T-cell (primary cell): ENCODE results near the gene TUFT1. TPM values are rescaled to one million over a fixed set of nuclear protein-coding genes. Genes with fewer than 3 reads are reported as not detected.

ENCODE experiments used
- ATAC-seq, 4 experiments: fragments of 200-7000 bp in 3 of 4; fragments of 150-1000 bp in 1 of 4; cut with Tn5 transposase; replicated peaks in 1 of 4; 1 replicate in 3 of 4; 2 replicates in 1 of 4; pipeline ENCODE4 v1.10.0; 2021; ENCODE audit warnings: moderate library complexity in 3 of 4, mild to moderate bottlenecking in 2 of 4, moderate number of reproducible peaks in 1 of 4
- CTCF ChIA-PET, 2 donors: fragments of 300-600 bp; sonication (Branson Sonifier 250); formaldehyde crosslinking; loops; one replicate each; lab custom pipeline; 2022; ENCODE audit warnings: antibody characterized with exemption in 2 of 2; lab: Charles Lee
- POLR2A ChIA-PET, 2 donors: fragments of 300-600 bp; sonication (Branson Sonifier 250); formaldehyde crosslinking; loops; one replicate each; lab custom pipeline; 2022; ENCODE audit warnings: antibody characterized with exemption in 2 of 2; lab: Charles Lee
- DNase-seq, 35 experiments: peaks; one replicate each; pipeline versions ENCODE4 v3.0.0 to v3.0.0-alpha.2; 2013 to 2023
- H3K27ac ChIP-seq: one replicate; pipeline ENCODE4 v1.5.1; 2013; ENCODE audit warnings: low read length
- H3K27me3 ChIP-seq, 2 experiments: replicated peaks in 1 of 2; 1 replicate in 1 of 2; 2 replicates in 1 of 2; pipeline versions ENCODE4 v1.6.1 to v1.7.0; 2013; ENCODE audit warnings: low read length in 1 of 2, mixed read lengths in 1 of 2; ENCODE audit not compliant: control insufficient read depth in 2 of 2, insufficient read depth in 2 of 2; ENCODE audit errors: extremely low read depth in 1 of 2
- H3K36me3 ChIP-seq, 2 donors: 1 replicate in 1 of 2; 2 replicates in 1 of 2; pipeline versions ENCODE4 v1.6.1 to v1.7.0; 2013; ENCODE audit warnings: low read length in 1 of 2; ENCODE audit not compliant: control insufficient read depth in 2 of 2, insufficient read depth in 1 of 2; ENCODE audit errors: extremely low read depth in 1 of 2
- H3K4me1 ChIP-seq, 2 experiments: 1 replicate in 1 of 2; 2 replicates in 1 of 2; pipeline versions ENCODE4 v1.6.1 to v1.7.0; 2013; ENCODE audit warnings: low read length in 2 of 2, mixed read lengths in 1 of 2; ENCODE audit not compliant: insufficient read depth in 2 of 2, control insufficient read depth in 1 of 2; ENCODE audit errors: extremely low read depth in 1 of 2
- H3K4me3 ChIP-seq, 2 donors: 1 replicate in 1 of 2; 2 replicates in 1 of 2; pipeline versions ENCODE4 v1.5.1 to v1.7.0; 2013; ENCODE audit warnings: mild to moderate bottlenecking in 2 of 2, low read length in 1 of 2, moderate library complexity in 1 of 2; ENCODE audit not compliant: control insufficient read depth in 1 of 2; ENCODE audit errors: extremely low read depth in 1 of 2
- H3K9me3 ChIP-seq: 2 replicates; pipeline ENCODE4 v1.7.0; 2013
- H3K27ac Mint-ChIP-seq, 2 donors: one replicate each; pipeline ENCODE4 v1.8.0; 2020 to 2021; ENCODE audit warnings: mild to moderate bottlenecking in 2 of 2, mixed read lengths in 2 of 2
- H3K27me3 Mint-ChIP-seq, 2 donors: one replicate each; pipeline ENCODE4 v1.8.0; 2021 to 2022; ENCODE audit warnings: mixed read lengths in 2 of 2
- H3K36me3 Mint-ChIP-seq: one replicate; pipeline ENCODE4 v1.8.0; 2021; ENCODE audit warnings: mixed read lengths
- H3K4me1 Mint-ChIP-seq, 3 donors: one replicate each; pipeline ENCODE4 v1.8.0; 2020 to 2022; ENCODE audit warnings: mixed read lengths in 3 of 3, mild to moderate bottlenecking in 1 of 3
- H3K4me3 Mint-ChIP-seq, 3 donors: one replicate each; pipeline ENCODE4 v1.8.0; 2020 to 2022; ENCODE audit warnings: mild to moderate bottlenecking in 3 of 3, mixed read lengths in 3 of 3, moderate library complexity in 3 of 3
- H3K9me3 Mint-ChIP-seq, 3 donors: one replicate each; pipeline ENCODE4 v1.8.0; 2020 to 2022; ENCODE audit warnings: mixed read lengths in 3 of 3
- WGBS: methylation state at CpG from one replicate; pipeline ENCODE4 v1.1.5; 2013; ENCODE audit warnings: missing lambda C conversion rate; ENCODE audit not compliant: insufficient coverage; 5-methylcytosine and 5-hydroxymethylcytosine counted together
- total RNA-seq, 35 experiments: library from RNA in 6 of 35; stranded (reverse) in 6 of 35; fragments of 120-200 nt in 1 of 35; gene quantifications; one replicate each; pipeline versions ENCODE4 v1.2.1 to v1.2.4 and lab custom pipeline; 2013 to 2026

TUFT1 gene
- total RNA-seq, 5 donors from 2014 or later (not counting 1 experiment from before 2014, with no cell fraction given): 2.8 to 5.5 (median 4.3) TPM

- Histone ChIP-seq H3K27ac (no peak overlapping the region), H3K4me3 (no peak overlapping the region), H3K4me1 (no peaks in the 10 kb centered on the region), H3K9me3 (no peaks in the 10 kb centered on the region), H3K27me3 (peaks cover 0 to 2% of the 10 kb centered on the region in 2 experiments), H3K36me3 (no peaks in the 10 kb centered on the region)
- Mint-ChIP-seq H3K4me3 (no peak overlapping the region), H3K27me3 (peaks cover 0 to 3% of the 10 kb centered on the region in 2 donors), H3K27ac (no peak overlapping the region), H3K36me3 (no peaks in the 10 kb centered on the region), H3K4me1 (peaks cover 0 to 2% (median 2%) of the 10 kb centered on the region in 3 donors), H3K9me3 (no peaks in the 10 kb centered on the region)
- ChIA-PET POLR2A (interaction anchor here in 1 of 2 donors (0.7 kb wide), 1 partner anchor 21 kb away, joined by 7 read pairs; no protein-coding TSS in a partner anchor), CTCF (interaction anchor here in 1 of 2 donors (0.7 kb wide), 1 partner anchor 382 kb away, joined by 5 read pairs; no protein-coding TSS in a partner anchor)
- no peak for DNase-seq
- ATAC-seq: no peak
- WGBS: no CpG with 5 or more reads among the region's 1 CpG
These were observed 44.8 kb upstream of the TUFT1 start for GRCh38 chr1:151495316-151495715.

GRCh38 chr1:151499365-151499764 is 40.7 kb upstream of the TUFT1 start:
- H3K9me3 ChIP-seq: no peaks in the 10 kb centered on the region
- WGBS: 100% methylated on average over 1 of the region's 5 CpGs
- Mint-ChIP-seq H3K27me3 (peaks cover 0 to 3% of the 10 kb centered on the region in 2 donors), H3K36me3 (no peaks in the 10 kb centered on the region), H3K9me3 (no peaks in the 10 kb centered on the region), H3K4me3 (no peak overlapping the region), H3K27ac (no peak overlapping the region), H3K4me1 (peaks cover 0 to 2% (median 2%) of the 10 kb centered on the region in 3 donors)
- no peak overlapping the region for H3K27ac ChIP-seq
- ChIA-PET POLR2A (no interaction called here), CTCF (interaction anchor here in 1 of 2 donors (0.5 kb wide), 1 partner anchor 22 kb away, joined by 4 read pairs; no protein-coding TSS in a partner anchor)
- H3K4me3 ChIP-seq: no peak overlapping the region
- DNase-seq: no peak
- no peaks in the 10 kb centered on the region for H3K27me3 ChIP-seq
- H3K4me1 ChIP-seq: no peaks in the 10 kb centered on the region
- no peaks in the 10 kb centered on the region for H3K36me3 ChIP-seq
- no peak for ATAC-seq

GRCh38 chr1:151499930-151500329 is 40.2 kb upstream of the TUFT1 start:
- no peaks in the 10 kb centered on the region for H3K36me3 ChIP-seq
- no CpG with 5 or more reads among the region's 1 CpG for WGBS
- no peaks in the 10 kb centered on the region for H3K9me3 Mint-ChIP-seq
- CTCF ChIA-PET: interaction anchor here in 1 of 2 donors (0.5 to 1.1 kb wide), 2 partner anchors 23 to 27 kb away, joined by 3 to 4 read pairs; no protein-coding TSS in a partner anchor
- no peaks in the 10 kb centered on the region for H3K27me3 ChIP-seq
- no peaks in the 10 kb centered on the region for H3K36me3 Mint-ChIP-seq
- ATAC-seq (no peak), DNase-seq (no peak)
- no peak overlapping the region for H3K27ac ChIP-seq
- H3K27me3 Mint-ChIP-seq: peaks cover 0 to 3% of the 10 kb centered on the region in 2 donors
- H3K9me3 ChIP-seq: no peaks in the 10 kb centered on the region
- POLR2A ChIA-PET: no interaction called here
- H3K4me3 ChIP-seq: no peak overlapping the region
- H3K4me3 Mint-ChIP-seq: no peak overlapping the region
- H3K4me1 ChIP-seq: no peaks in the 10 kb centered on the region
- H3K27ac Mint-ChIP-seq: no peak overlapping the region
- H3K4me1 Mint-ChIP-seq: peaks cover 0 to 1% (median under 1%) of the 10 kb centered on the region in 3 donors

GRCh38 chr1:151501474-151501873 is 38.6 kb upstream of the TUFT1 start:
- POLR2A ChIA-PET: no interaction called here
- DNase-seq (no peak), ATAC-seq (no peak)
- H3K27ac Mint-ChIP-seq: no peak overlapping the region
- Histone ChIP-seq H3K27me3 (no peaks in the 10 kb centered on the region), H3K4me3 (no peak overlapping the region), H3K4me1 (no peaks in the 10 kb centered on the region), H3K36me3 (no peaks in the 10 kb centered on the region), H3K27ac (no peak overlapping the region), H3K9me3 (no peaks in the 10 kb centered on the region)
- CTCF ChIA-PET: no interaction called here
- H3K36me3 Mint-ChIP-seq: no peaks in the 10 kb centered on the region
- H3K27me3 Mint-ChIP-seq: peaks cover 0 to 3% of the 10 kb centered on the region in 2 donors
- H3K4me1 Mint-ChIP-seq: no peaks in the 10 kb centered on the region
- H3K4me3 Mint-ChIP-seq: no peak overlapping the region
- WGBS: 76% methylated on average over 3 of the region's 10 CpGs
- H3K9me3 Mint-ChIP-seq: no peaks in the 10 kb centered on the region

- H3K36me3 ChIP-seq: no peaks in the 10 kb centered on the region
- WGBS: 69% methylated on average over 4 of the region's 5 CpGs
- POLR2A ChIA-PET: no interaction called here
- no peak overlapping the region for H3K4me3 ChIP-seq
- no peaks in the 10 kb centered on the region for H3K9me3 ChIP-seq
- no peak for DNase-seq
- Mint-ChIP-seq H3K36me3 (no peaks in the 10 kb centered on the region), H3K4me1 (no peaks in the 10 kb centered on the region), H3K27ac (peak overlapping the region in 1 of 2 donors; percentile 3), H3K4me3 (no peak overlapping the region), H3K27me3 (peaks cover 0 to 3% of the 10 kb centered on the region in 2 donors), H3K9me3 (no peaks in the 10 kb centered on the region)
- H3K4me1 ChIP-seq: no peaks in the 10 kb centered on the region
- no peak for ATAC-seq
- H3K27ac ChIP-seq: no peak overlapping the region
- H3K27me3 ChIP-seq: no peaks in the 10 kb centered on the region
- CTCF ChIA-PET: no interaction called here
These were observed 37.9 kb upstream of the TUFT1 start for GRCh38 chr1:151502035-151502700.

GRCh38 chr1:151502859-151503780 is 37.0 kb upstream of the TUFT1 start:
- POLR2A ChIA-PET: no interaction called here
- Mint-ChIP-seq H3K4me3 (no peak overlapping the region), H3K4me1 (no peaks in the 10 kb centered on the region), H3K9me3 (no peaks in the 10 kb centered on the region), H3K36me3 (no peaks in the 10 kb centered on the region), H3K27ac (no peak overlapping the region), H3K27me3 (peaks cover 0 to 3% of the 10 kb centered on the region in 2 donors)
- Histone ChIP-seq H3K36me3 (no peaks in the 10 kb centered on the region), H3K9me3 (no peaks in the 10 kb centered on the region), H3K4me1 (no peaks in the 10 kb centered on the region), H3K27me3 (no peaks in the 10 kb centered on the region), H3K4me3 (no peak overlapping the region), H3K27ac (no peak overlapping the region)
- ATAC-seq (no peak), DNase-seq (no peak)
- 71% methylated on average over 6 of the region's 7 CpGs for WGBS
- CTCF ChIA-PET: interaction anchor here in 1 of 2 donors (0.5 to 0.6 kb wide), 2 partner anchors 9 to 285 kb away, joined by 5 to 7 read pairs; no protein-coding TSS in a partner anchor
